ENCODE results near the gene SCP2D1. TPM values are rescaled to one million over a fixed set of nuclear protein-coding genes. Genes with fewer than 3 reads are reported as not detected.

Gene SCP2D1
- total RNA-seq, 1 experiment from 2014 or later = not detected

GRCh38 chr20:18774207-18774606 lies 39.4 kb upstream of the SCP2D1 start:
- 0 out of 2 replicates have a peak, but pooled peaks cover 6% of the 10 kb centered on the region for H3K27me3 ChIP-seq (ENCODE audit: insufficient read depth, low read length)
- RAD21 ChIA-PET (ENCODE audit: low non-redundant PET in 1 of 2, low total read pairs in 2 of 2, uncharacterized antibody in 2 of 2, unreplicated experiment in 2 of 2) = no interaction called here
- H3K9ac ChIP-seq (ENCODE audit: low read length) = no peak overlapping the region
- no peak overlapping the region for H3K27ac ChIP-seq (ENCODE audit: low read depth, low read length)
- no peaks in the 10 kb centered on the region for H3K4me1 ChIP-seq (ENCODE audit: control insufficient read depth in 1 of 2, insufficient read depth in 2 of 2, low read length in 2 of 2)
- no peak overlapping the region for H3K4me3 ChIP-seq (replicated peaks in 1 of 2; ENCODE audit: low read depth in 1 of 2, low read length in 2 of 2)
- no peak for DNase-seq (ENCODE audit: low read depth, low spot score)
- no peak for ATAC-seq
- H3K4me2 ChIP-seq (ENCODE audit: low read length) = no peak overlapping the region
- POLR2A ChIA-PET = no interaction called here
- H3K9me3 ChIP-seq (ENCODE audit: control insufficient read depth in 1 of 2, insufficient read depth in 1 of 2, low read depth in 1 of 2, low read length in 2 of 2) = no peaks in the 10 kb centered on the region
- CTCF ChIA-PET = no interaction called here
- no peaks in the 10 kb centered on the region for H4K20me1 ChIP-seq (ENCODE audit: insufficient read depth)
- BruUV-seq (replicated peaks) = no TSS peak
- no peak overlapping the region for H2AFZ ChIP-seq (ENCODE audit: low read depth, low read length, poor library complexity, severe bottlenecking)
- intact Hi-C loops (cut with micrococcal nuclease) = no loop called here
- H3K79me2 ChIP-seq (ENCODE audit: insufficient read depth, low read length) = no peaks in the 10 kb centered on the region
- H3K9me2 ChIP-seq (ENCODE audit: insufficient read depth) = no peaks in the 10 kb centered on the region
- no peaks in the 10 kb centered on the region for H3K36me3 ChIP-seq (ENCODE audit: control insufficient read depth in 1 of 2, insufficient read depth in 2 of 2, low read length in 2 of 2)
- TF ChIP-seq ZFX (IDR thresholded peaks at IDR 0.05) (no peak), CEBPB (IDR thresholded peaks at IDR 0.05; ENCODE audit: low read depth) (no peak), RAD21 (IDR thresholded peaks at IDR 0.05; ENCODE audit: low read depth) (no peak)

GRCh38 chr20:18775633-18776032 lies 38.0 kb upstream of the SCP2D1 start:
- DNase-seq (ENCODE audit: low read depth, low spot score) (no peak), ATAC-seq (no peak)
- intact Hi-C loops (cut with micrococcal nuclease) = no loop called here
- H3K27ac ChIP-seq (ENCODE audit: low read depth, low read length) = no peak overlapping the region
- no peak overlapping the region for H3K4me3 ChIP-seq (replicated peaks in 1 of 2; ENCODE audit: low read depth in 1 of 2, low read length in 2 of 2)
- no peak overlapping the region for H2AFZ ChIP-seq (ENCODE audit: low read depth, low read length, poor library complexity, severe bottlenecking)
- H3K9me2 ChIP-seq (ENCODE audit: insufficient read depth) = no peaks in the 10 kb centered on the region
- no peaks in the 10 kb centered on the region for H3K9me3 ChIP-seq (ENCODE audit: control insufficient read depth in 1 of 2, insufficient read depth in 1 of 2, low read depth in 1 of 2, low read length in 2 of 2)
- no peaks in the 10 kb centered on the region for H4K20me1 ChIP-seq (ENCODE audit: insufficient read depth)
- no peaks in the 10 kb centered on the region for H3K36me3 ChIP-seq (ENCODE audit: control insufficient read depth in 1 of 2, insufficient read depth in 2 of 2, low read length in 2 of 2)
- H3K9ac ChIP-seq (ENCODE audit: low read length) = no peak overlapping the region
- BruUV-seq (replicated peaks) = no TSS peak
- H3K4me1 ChIP-seq (ENCODE audit: control insufficient read depth in 1 of 2, insufficient read depth in 2 of 2, low read length in 2 of 2) = no peaks in the 10 kb centered on the region
- H3K79me2 ChIP-seq (ENCODE audit: insufficient read depth, low read length) = no peaks in the 10 kb centered on the region
- H3K4me2 ChIP-seq (ENCODE audit: low read length) = no peak overlapping the region
- POLR2A ChIA-PET = no interaction called here
- 0 out of 2 replicates have a peak, but pooled peaks cover 6% of the 10 kb centered on the region for H3K27me3 ChIP-seq (ENCODE audit: insufficient read depth, low read length)
- CTCF ChIA-PET = no interaction called here
- RAD21 ChIA-PET (ENCODE audit: low non-redundant PET in 1 of 2, low total read pairs in 2 of 2, uncharacterized antibody in 2 of 2, unreplicated experiment in 2 of 2) = no interaction called here
- TF ChIP-seq RAD21 (IDR thresholded peaks at IDR 0.05; ENCODE audit: low read depth) (no peak), POLR2A (IDR thresholded peaks at IDR 0.05; ENCODE audit: borderline replicate concordance, extremely low read depth, insufficient read depth, insufficient read length) (no peak), ELF1 (IDR thresholded peaks at IDR 0.05; ENCODE audit: borderline replicate concordance, low read depth) (no peak), JUND (IDR thresholded peaks at IDR 0.05) (no peak), TCF7L2 (IDR thresholded peaks at IDR 0.05; ENCODE audit: borderline replicate concordance, extremely low read depth, insufficient read depth, insufficient read length) (no peak), EGR1 (IDR thresholded peaks at IDR 0.05; ENCODE audit: low read depth) (no peak), EZH2 (IDR thresholded peaks at IDR 0.05) (no peak), MAX (IDR thresholded peaks at IDR 0.05) (no peak), SIN3A (IDR thresholded peaks at IDR 0.05; ENCODE audit: low read depth) (no peak), CEBPB (IDR thresholded peaks at IDR 0.05; ENCODE audit: low read depth) (no peak)
- TF ChIP-seq, protein P1, sequence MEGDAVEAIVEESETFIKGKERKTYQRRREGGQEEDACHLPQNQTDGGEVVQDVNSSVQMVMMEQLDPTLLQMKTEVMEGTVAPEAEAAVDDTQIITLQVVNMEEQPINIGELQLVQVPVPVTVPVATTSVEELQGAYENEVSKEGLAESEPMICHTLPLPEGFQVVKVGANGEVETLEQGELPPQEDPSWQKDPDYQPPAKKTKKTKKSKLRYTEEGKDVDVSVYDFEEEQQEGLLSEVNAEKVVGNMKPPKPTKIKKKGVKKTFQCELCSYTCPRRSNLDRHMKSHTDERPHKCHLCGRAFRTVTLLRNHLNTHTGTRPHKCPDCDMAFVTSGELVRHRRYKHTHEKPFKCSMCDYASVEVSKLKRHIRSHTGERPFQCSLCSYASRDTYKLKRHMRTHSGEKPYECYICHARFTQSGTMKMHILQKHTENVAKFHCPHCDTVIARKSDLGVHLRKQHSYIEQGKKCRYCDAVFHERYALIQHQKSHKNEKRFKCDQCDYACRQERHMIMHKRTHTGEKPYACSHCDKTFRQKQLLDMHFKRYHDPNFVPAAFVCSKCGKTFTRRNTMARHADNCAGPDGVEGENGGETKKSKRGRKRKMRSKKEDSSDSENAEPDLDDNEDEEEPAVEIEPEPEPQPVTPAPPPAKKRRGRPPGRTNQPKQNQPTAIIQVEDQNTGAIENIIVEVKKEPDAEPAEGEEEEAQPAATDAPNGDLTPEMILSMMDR (IDR thresholded peaks at IDR 0.05 in 2 of 3, conservative IDR thresholded peaks at IDR 0.05 in 1 of 3; ENCODE audit: borderline replicate concordance in 1 of 3, insufficient read depth in 1 of 3, low read depth in 2 of 3, low read length in 2 of 3) = no peak
- TF ChIP-seq, protein P2, sequence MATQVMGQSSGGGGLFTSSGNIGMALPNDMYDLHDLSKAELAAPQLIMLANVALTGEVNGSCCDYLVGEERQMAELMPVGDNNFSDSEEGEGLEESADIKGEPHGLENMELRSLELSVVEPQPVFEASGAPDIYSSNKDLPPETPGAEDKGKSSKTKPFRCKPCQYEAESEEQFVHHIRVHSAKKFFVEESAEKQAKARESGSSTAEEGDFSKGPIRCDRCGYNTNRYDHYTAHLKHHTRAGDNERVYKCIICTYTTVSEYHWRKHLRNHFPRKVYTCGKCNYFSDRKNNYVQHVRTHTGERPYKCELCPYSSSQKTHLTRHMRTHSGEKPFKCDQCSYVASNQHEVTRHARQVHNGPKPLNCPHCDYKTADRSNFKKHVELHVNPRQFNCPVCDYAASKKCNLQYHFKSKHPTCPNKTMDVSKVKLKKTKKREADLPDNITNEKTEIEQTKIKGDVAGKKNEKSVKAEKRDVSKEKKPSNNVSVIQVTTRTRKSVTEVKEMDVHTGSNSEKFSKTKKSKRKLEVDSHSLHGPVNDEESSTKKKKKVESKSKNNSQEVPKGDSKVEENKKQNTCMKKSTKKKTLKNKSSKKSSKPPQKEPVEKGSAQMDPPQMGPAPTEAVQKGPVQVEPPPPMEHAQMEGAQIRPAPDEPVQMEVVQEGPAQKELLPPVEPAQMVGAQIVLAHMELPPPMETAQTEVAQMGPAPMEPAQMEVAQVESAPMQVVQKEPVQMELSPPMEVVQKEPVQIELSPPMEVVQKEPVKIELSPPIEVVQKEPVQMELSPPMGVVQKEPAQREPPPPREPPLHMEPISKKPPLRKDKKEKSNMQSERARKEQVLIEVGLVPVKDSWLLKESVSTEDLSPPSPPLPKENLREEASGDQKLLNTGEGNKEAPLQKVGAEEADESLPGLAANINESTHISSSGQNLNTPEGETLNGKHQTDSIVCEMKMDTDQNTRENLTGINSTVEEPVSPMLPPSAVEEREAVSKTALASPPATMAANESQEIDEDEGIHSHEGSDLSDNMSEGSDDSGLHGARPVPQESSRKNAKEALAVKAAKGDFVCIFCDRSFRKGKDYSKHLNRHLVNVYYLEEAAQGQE (IDR thresholded peaks at IDR 0.05; ENCODE audit: low read depth) = no peak
- TF ChIP-seq, protein P3, sequence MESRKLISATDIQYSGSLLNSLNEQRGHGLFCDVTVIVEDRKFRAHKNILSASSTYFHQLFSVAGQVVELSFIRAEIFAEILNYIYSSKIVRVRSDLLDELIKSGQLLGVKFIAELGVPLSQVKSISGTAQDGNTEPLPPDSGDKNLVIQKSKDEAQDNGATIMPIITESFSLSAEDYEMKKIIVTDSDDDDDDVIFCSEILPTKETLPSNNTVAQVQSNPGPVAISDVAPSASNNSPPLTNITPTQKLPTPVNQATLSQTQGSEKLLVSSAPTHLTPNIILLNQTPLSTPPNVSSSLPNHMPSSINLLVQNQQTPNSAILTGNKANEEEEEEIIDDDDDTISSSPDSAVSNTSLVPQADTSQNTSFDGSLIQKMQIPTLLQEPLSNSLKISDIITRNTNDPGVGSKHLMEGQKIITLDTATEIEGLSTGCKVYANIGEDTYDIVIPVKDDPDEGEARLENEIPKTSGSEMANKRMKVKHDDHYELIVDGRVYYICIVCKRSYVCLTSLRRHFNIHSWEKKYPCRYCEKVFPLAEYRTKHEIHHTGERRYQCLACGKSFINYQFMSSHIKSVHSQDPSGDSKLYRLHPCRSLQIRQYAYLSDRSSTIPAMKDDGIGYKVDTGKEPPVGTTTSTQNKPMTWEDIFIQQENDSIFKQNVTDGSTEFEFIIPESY (IDR thresholded peaks at IDR 0.05; ENCODE audit: extremely low read depth, insufficient replicate concordance, low read length) = no peak
